Coronary artery (tissue), 2 donors: ENCODE results near the gene EVL.

ENCODE experiments used
- DNase-seq: peaks from one replicate; pipeline ENCODE4 v3.0.0-alpha.2; 2017; ENCODE audit warnings: low spot score
- H3K27ac ChIP-seq, 2 donors: fragments of 200-600 bp; sonication (generic); one replicate each; pipeline ENCODE4 v1.5.1; 2016 to 2019
- H3K4me3 ChIP-seq: fragments of 200-600 bp; sonication (generic); 2 replicates; pipeline ENCODE4 v1.5.1; 2016; ENCODE audit warnings: mild to moderate bottlenecking, moderate library complexity
- CTCF ChIP-seq: fragments of 200-600 bp; sonication (generic); IDR thresholded peaks from one replicate; pipeline ENCODE4 v1.5.1; 2019; ENCODE audit warnings: antibody characterized with exemption

Gene EVL

DNA sequence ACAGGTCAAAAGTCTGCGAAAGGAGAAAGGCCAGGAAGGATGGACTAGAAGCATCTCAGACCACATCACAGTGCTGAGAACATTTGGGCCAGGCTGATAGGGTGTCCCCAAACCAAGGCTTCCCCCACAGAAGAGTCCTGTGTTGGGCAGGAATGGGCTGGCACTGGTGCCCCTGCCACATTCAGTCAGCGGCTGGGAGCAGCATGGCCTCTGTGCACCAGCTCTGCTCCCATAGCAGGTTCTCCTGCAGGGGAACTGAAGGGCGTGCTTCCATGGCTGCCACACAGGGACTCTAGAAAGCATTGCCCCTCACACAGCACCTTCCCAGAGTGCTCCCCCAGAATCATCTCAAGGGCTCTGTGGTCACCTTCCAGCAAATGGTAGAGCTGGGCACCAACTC, 17.5 kb downstream of the EVL start:
- no peak overlapping the region for H3K27ac ChIP-seq
- no peak for TF ChIP-seq CTCF
- no peak overlapping the region for H3K4me3 ChIP-seq
- DNase-seq = no peak

DNA sequence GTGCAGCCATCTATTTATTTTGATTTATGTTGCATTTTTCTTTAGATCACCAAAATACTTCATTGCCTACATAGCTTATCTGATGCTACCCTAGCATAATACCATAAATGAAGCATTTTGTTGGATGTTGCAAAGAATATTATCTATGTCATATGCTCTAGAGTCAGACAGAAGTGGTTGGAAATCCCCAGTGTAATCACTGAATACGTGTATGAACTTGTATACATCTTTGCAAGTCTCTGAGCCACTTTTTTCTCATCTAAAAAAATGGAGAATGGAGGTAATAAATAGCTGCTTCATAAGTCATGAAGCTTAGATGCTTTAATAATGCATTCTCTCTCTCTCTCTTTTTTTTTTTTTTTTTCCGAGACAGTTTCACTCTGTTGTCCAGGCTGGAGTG, 18.5 kb downstream of the EVL start:
- Histone ChIP-seq H3K4me3 (no peak overlapping the region), H3K27ac (no peak overlapping the region)
- DNase-seq = no peak
- no peak for TF ChIP-seq CTCF

DNA sequence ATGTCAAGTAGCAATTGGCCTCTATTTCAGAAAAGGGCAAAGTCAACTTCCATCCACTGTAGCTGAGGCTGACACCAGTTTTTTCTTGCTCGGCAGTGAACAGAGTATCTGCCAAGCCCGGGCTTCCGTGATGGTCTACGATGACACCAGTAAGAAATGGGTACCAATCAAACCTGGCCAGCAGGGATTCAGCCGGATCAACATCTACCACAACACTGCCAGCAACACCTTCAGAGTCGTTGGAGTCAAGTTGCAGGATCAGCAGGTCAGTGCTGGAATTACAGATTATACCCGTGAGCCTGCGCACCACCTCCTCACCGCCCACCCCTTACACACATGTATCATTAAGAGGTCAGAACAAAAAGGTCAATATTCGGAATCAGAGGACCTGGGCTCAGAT, 19.4 kb downstream of the EVL start:
- TF ChIP-seq CTCF = no peak
- Histone ChIP-seq H3K27ac (no peak overlapping the region), H3K4me3 (no peak overlapping the region)
- no peak for DNase-seq

DNA sequence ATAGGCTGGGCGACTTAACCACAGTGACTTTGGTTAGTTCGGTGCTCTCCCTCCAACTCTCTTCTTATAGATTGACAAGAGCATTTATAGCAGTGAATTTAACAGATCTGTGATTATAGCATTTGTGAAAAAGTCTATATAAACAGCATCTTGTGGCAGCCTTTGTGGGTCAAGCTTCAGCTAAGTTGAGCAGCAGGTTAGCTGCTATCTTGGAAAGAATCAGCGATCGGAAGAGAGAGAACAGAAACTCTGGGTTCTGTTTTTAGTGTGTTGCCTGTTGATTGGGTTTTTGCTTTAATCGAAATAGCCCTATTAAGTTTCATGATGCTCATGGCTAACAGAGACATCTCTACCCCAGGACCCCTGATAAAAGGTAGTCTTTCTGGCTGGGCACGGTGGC, 20.2 kb downstream of the EVL start:
- H3K27ac ChIP-seq = no peak overlapping the region
- no peak for TF ChIP-seq CTCF
- no peak for DNase-seq
- H3K4me3 ChIP-seq = no peak overlapping the region

- Histone ChIP-seq H3K27ac (no peak overlapping the region), H3K4me3 (no peak overlapping the region)
- DNase-seq = no peak
- no peak for TF ChIP-seq CTCF
Observed at GRCh38 chr14:100086361-100086760, 21.1 kb downstream of the EVL start.

DNA sequence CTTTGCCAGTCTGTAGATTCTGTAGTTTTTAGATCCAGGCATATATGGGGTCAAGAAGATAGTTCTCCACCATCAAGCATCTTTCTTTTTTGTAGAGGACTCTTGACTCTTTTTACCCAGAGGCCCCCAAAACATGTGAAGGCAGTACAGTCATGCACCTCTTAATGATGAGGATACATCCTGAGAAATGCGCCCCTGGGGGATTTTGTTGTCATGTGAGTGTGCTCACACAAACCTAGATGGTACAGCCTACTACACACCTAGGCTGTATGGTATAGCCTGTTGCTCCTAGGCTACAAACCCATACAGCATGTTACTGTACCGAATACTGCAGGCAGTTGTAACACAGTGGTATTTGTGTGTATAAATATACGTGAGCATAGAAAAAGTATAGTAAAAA, 23.0 kb downstream of the EVL start:
- Histone ChIP-seq H3K4me3 (no peak overlapping the region), H3K27ac (no peak overlapping the region)
- DNase-seq = no peak
- no peak for TF ChIP-seq CTCF

GRCh38 chr14:100091386-100091785, 26.2 kb downstream of the EVL start:
- H3K27ac ChIP-seq = no peak overlapping the region
- no peak overlapping the region for H3K4me3 ChIP-seq
- DNase-seq = no peak
- TF ChIP-seq CTCF = no peak
